Testis (tissue), 3 donors: Measurements from ENCODE around the gene DUSP2. TPM values are rescaled to one million over a fixed set of nuclear protein-coding genes. Genes with fewer than 3 reads are reported as not detected.

Source experiments
- DNase-seq: peaks from one replicate; pipeline ENCODE4 v3.0.0-alpha.2; 2019
- H3K27ac ChIP-seq, 2 donors: fragments of 200-600 bp; sonication (generic); one replicate each; pipeline ENCODE4 v1.5.1; 2019
- H3K27me3 ChIP-seq: fragments of 200-600 bp; sonication (generic); one replicate; pipeline ENCODE4 v1.5.1; 2019
- H3K36me3 ChIP-seq: fragments of 200-600 bp; sonication (generic); one replicate; pipeline ENCODE4 v1.5.1; 2017; ENCODE audit warnings: low read depth; ENCODE audit errors: missing control alignments
- H3K4me1 ChIP-seq: fragments of 200-600 bp; sonication (generic); one replicate; pipeline ENCODE4 v1.5.1; 2019
- H3K4me3 ChIP-seq, 2 donors: fragments of 200-600 bp; sonication (generic); one replicate each; pipeline ENCODE4 v1.5.1; 2017 to 2019
- H3K9me3 ChIP-seq: fragments of 200-600 bp; sonication (generic); one replicate; pipeline ENCODE4 v1.5.1; 2017
- CTCF ChIP-seq, 3 experiments: fragments of 450-650 bp in 2 of 3; fragments of 200-600 bp in 1 of 3; sonication (generic) in 1 of 3; IDR thresholded peaks; one replicate each; pipeline ENCODE4 v1.5.1; 2016 to 2019; ENCODE audit warnings: antibody characterized with exemption in 3 of 3, mild to moderate bottlenecking in 2 of 3, moderate library complexity in 1 of 3
- POLR2A ChIP-seq: fragments of 450-650 bp; IDR thresholded peaks from one replicate; pipeline ENCODE4 v1.6.1; 2017; ENCODE audit warnings: antibody characterized with exemption, mild to moderate bottlenecking, moderate library complexity
- WGBS, 2 donors: methylation state at CpG; one replicate each; pipeline ENCODE4 v1.1.5; 2018; 5-methylcytosine and 5-hydroxymethylcytosine counted together
- intact Hi-C: fragments of 100-400 bp; cut with DNase I; formaldehyde crosslinking; loops from one replicate; pipeline ENCODE4 v1.15.1; 2023; ENCODE audit warnings: low total_unique reads
- polyA plus RNA-seq: library from polyadenylated mRNA; stranded (reverse); fragments of 350-450 nt; fragmentation: Illumina TruSeq; extraction: RNeasy Lipid Tissue Mini Kit (QIAGEN cat#74804); gene quantifications from one replicate; pipeline ENCODE4 v1.2.3, GENCODE V29; 2014; ENCODE audit warnings: low read depth, low replicate concordance; ENCODE audit not compliant: insufficient read depth
- total RNA-seq, 2 donors: library from RNA; depleted of rRNA; stranded (reverse); fragments of >200 nt; gene quantifications; one replicate each; pipeline ENCODE4 v1.2.3, GENCODE V29; 2016

DUSP2 gene
- total and polyA plus RNA-seq, 3 donors from 2014 or later = 5.7 to 16.5 (median 6.3) TPM

DNA sequence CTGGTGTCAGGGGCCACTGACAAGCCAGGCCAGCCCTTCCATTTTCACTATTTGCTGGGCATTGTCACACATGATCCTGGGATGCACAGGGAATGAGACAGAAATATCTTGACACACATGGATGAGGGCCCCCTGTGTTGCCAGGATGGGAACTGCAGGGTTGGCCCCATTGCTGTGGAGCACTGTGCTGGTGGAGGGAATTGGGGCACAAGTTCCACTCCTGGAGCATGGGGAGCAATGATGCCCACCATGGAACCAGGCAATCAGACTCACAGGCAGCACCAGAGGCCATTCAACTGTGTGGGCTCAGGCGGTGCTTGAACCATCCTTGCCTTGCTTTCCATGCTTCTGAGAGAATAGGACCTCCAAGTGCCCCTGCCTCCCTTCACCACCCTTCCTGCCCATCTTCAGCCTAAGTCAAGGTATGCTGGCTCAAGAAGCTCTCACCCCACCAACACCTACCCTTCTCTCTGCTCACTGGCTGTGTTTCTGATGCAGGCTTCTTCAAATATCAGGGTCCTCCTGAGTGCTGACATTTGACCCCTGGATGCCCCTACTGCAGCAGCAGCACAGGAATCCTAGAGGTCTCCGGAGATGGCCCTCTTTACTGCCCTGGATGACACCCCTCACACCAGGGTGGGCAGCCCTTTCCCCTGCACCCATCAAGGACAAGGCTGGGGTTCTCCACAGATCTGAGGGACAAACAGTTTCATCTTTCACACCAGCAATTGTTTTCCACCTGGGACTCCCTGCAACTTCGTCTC, 39.9 kb downstream of the DUSP2 start:
- Histone ChIP-seq H3K36me3 (no peaks in the 10 kb centered on the region), H3K27ac (no peak overlapping the region), H3K4me3 (no peak overlapping the region), H3K9me3 (no peaks in the 10 kb centered on the region), H3K4me1 (peaks cover 25% of the 10 kb centered on the region), H3K27me3 (no peaks in the 10 kb centered on the region)
- no peak for DNase-seq
- intact Hi-C loops = no loop called here
- TF ChIP-seq POLR2A = no peak
- WGBS, 2 donors = 89 to 97% methylated on average over 3 of the region's 3 CpGs

- no peaks in the 10 kb centered on the region for H3K36me3 ChIP-seq
Observed at GRCh38 chr2:96104487-96104861, 40.8 kb downstream of the DUSP2 start.

GRCh38 chr2:96103761-96104486, 41.3 kb downstream of the DUSP2 start:
- Histone ChIP-seq H3K4me3 (no peak overlapping the region), H3K4me1 (peaks cover 28% of the 10 kb centered on the region), H3K27ac (no peak overlapping the region), H3K9me3 (no peaks in the 10 kb centered on the region), H3K27me3 (no peaks in the 10 kb centered on the region), H3K36me3 (no peaks in the 10 kb centered on the region)
- TF ChIP-seq CTCF (IDR thresholded peaks at IDR 0.05) (no peak), POLR2A (no peak)
- peak; percentile 12 for DNase-seq
- intact Hi-C loops = no loop called here
- WGBS, 2 donors = 54 to 61% methylated on average over 6 of the region's 6 CpGs

More at GRCh38 chr2:96104487-96104861, 40.8 kb downstream of the DUSP2 start:
- no peak overlapping the region for H3K27ac ChIP-seq
- TF ChIP-seq POLR2A = no peak
- TF ChIP-seq CTCF (IDR thresholded peaks at IDR 0.05) = no peak
- no peaks in the 10 kb centered on the region for H3K27me3 ChIP-seq
- H3K4me1 ChIP-seq = peaks cover 28% of the 10 kb centered on the region
- WGBS, 2 donors = 91 to 93% methylated on average over 6 of the region's 6 CpGs
- intact Hi-C loops = no loop called here
- no peaks in the 10 kb centered on the region for H3K9me3 ChIP-seq
- DNase-seq = no peak
- no peak overlapping the region for H3K4me3 ChIP-seq

- peaks cover 28% of the 10 kb centered on the region for H3K4me1 ChIP-seq
- no peak overlapping the region for H3K27ac ChIP-seq
- no peak overlapping the region for H3K4me3 ChIP-seq
- 87 to 89% methylated on average over 4 to 8 of the region's 8 CpGs for WGBS, 2 donors
- no peak for TF ChIP-seq POLR2A
- H3K9me3 ChIP-seq = no peaks in the 10 kb centered on the region
- peak; percentile 3 for DNase-seq
- H3K27me3 ChIP-seq = no peaks in the 10 kb centered on the region
- intact Hi-C loops = no loop called here
- H3K36me3 ChIP-seq = no peaks in the 10 kb centered on the region
Observed at GRCh38 chr2:96103187-96103601, 42.0 kb downstream of the DUSP2 start.

- no peak for DNase-seq
- H3K36me3 ChIP-seq = no peaks in the 10 kb centered on the region
- intact Hi-C loops = no loop called here
- no peaks in the 10 kb centered on the region for H3K9me3 ChIP-seq
- peaks cover 28% of the 10 kb centered on the region for H3K4me1 ChIP-seq
- H3K27ac ChIP-seq = no peak overlapping the region
- 93 to 95% methylated on average over 11 to 15 of the region's 15 CpGs for WGBS, 2 donors
- H3K4me3 ChIP-seq = no peak overlapping the region
- TF ChIP-seq POLR2A (no peak), CTCF (IDR thresholded peaks at IDR 0.05) (no peak)
- no peaks in the 10 kb centered on the region for H3K27me3 ChIP-seq
Observed at GRCh38 chr2:96102596-96103186, 42.5 kb downstream of the DUSP2 start.
